Body of pancreas (tissue), 4 donors: ENCODE results near the gene SOST. TPM values are rescaled to one million over a fixed set of nuclear protein-coding genes. Genes with fewer than 3 reads are reported as not detected.
"Not testable (repeated sequence)": the region's sequence is repeated elsewhere in the genome, so short reads cannot be mapped to it uniquely, and the experiment has no call there.

ENCODE experiments used
- ATAC-seq: fragments of 150-250 bp; one replicate; pipeline ENCODE4 v1.9.1; 2016
- DNase-seq, 4 donors: peaks; one replicate each; pipeline ENCODE4 v3.0.0-alpha.2; 2019
- H3K27ac ChIP-seq, 4 donors: fragments of 200-600 bp; sonication (generic); 1 replicate in 3 of 4; 2 replicates in 1 of 4; pipeline versions ENCODE4 v1.5.1 to v1.6.1; 2016 to 2019; ENCODE audit warnings: mild to moderate bottlenecking in 1 of 4, mixed read lengths in 1 of 4, moderate library complexity in 1 of 4
- H3K27me3 ChIP-seq, 2 donors: fragments of 200-600 bp; sonication (generic); one replicate each; pipeline ENCODE4 v1.6.0; 2016; ENCODE audit warnings: mild to moderate bottlenecking in 1 of 2
- H3K36me3 ChIP-seq, 2 donors: fragments of 200-600 bp; sonication (generic); replicated peaks in 1 of 2; 2 replicates each; pipeline ENCODE4 v1.5.1; 2016; ENCODE audit warnings: low read depth in 2 of 2; ENCODE audit not compliant: insufficient read depth in 1 of 2
- H3K4me1 ChIP-seq: fragments of 200-600 bp; sonication (generic); one replicate; pipeline ENCODE4 v1.6.0; 2016
- H3K4me3 ChIP-seq, 2 donors: fragments of 200-600 bp; sonication (generic); 1 replicate in 1 of 2; 2 replicates in 1 of 2; pipeline ENCODE4 v1.5.1; 2016 to 2019
- H3K9me3 ChIP-seq, 3 donors: fragments of 200-600 bp; sonication (generic); 1 replicate in 2 of 3; 2 replicates in 1 of 3; pipeline ENCODE4 v1.5.1; 2016
- CTCF ChIP-seq, 7 experiments: fragments of 450-650 bp in 4 of 7; fragments of 200-600 bp in 3 of 7; sonication (generic) in 3 of 7; IDR thresholded peaks; one replicate each; pipeline ENCODE4 v1.5.1; 2016 to 2019; ENCODE audit warnings: antibody characterized with exemption in 7 of 7
- POLR2A ChIP-seq, 3 donors: fragments of 450-650 bp; IDR thresholded peaks; one replicate each; pipeline ENCODE4 v1.6.1; 2016; ENCODE audit warnings: antibody characterized with exemption in 3 of 3, mild to moderate bottlenecking in 2 of 3
- WGBS, 2 donors: methylation state at CpG; one replicate each; pipeline ENCODE4 v1.1.5; 2017; 5-methylcytosine and 5-hydroxymethylcytosine counted together
- intact Hi-C: fragments of 100-400 bp; cut with DNase I; formaldehyde crosslinking; loops from one replicate; pipeline ENCODE4 v1.15.1; 2023
- total RNA-seq, 2 donors: library from RNA; depleted of rRNA; stranded (reverse); fragments of >200 nt; gene quantifications; one replicate each; pipeline ENCODE4 v1.1.0, GENCODE V29; 2016

SOST gene
- total RNA-seq, 2 donors from 2014 or later, result not detected

- H3K27ac ChIP-seq, result no peak overlapping the region
- no peak for DNase-seq
- H3K4me3 ChIP-seq, result no peak overlapping the region
- no peak for ATAC-seq
- H3K27me3 ChIP-seq, result no peaks in the 10 kb centered on the region
- H3K9me3 ChIP-seq, result no peaks in the 10 kb centered on the region
- H3K36me3 ChIP-seq, result no peaks in the 10 kb centered on the region
- no peak for TF ChIP-seq CTCF (IDR thresholded peaks at IDR 0.05)
- TF ChIP-seq POLR2A (IDR thresholded peaks at IDR 0.05), result no peak
- 82 to 88% methylated on average over 3 of the region's 3 CpGs for WGBS, 2 donors
- intact Hi-C loops, result no loop called here
- H3K4me1 ChIP-seq, result no peaks in the 10 kb centered on the region
Measured at GRCh38 chr17:43800736-43801135, 42.1 kb upstream of the SOST start.

- WGBS, 2 donors, result 67 to 81% methylated on average over 2 of the region's 2 CpGs
Measured at GRCh38 chr17:43799047-43799446, 40.5 kb upstream of the SOST start.

GRCh38 chr17:43798024-43798423 lies 39.4 kb upstream of the SOST start:
- DNase-seq, H3K4me3 ChIP-seq, H3K27ac ChIP-seq, H3K36me3 ChIP-seq, ATAC-seq, intact Hi-C loops, H3K27me3 ChIP-seq, H3K9me3 ChIP-seq, H3K4me1 ChIP-seq: not testable (repeated sequence)
- 20 to 69% methylated on average over 1 to 9 of the region's 9 CpGs for WGBS, 2 donors

More at GRCh38 chr17:43799047-43799446, 40.5 kb upstream of the SOST start:
- intact Hi-C loops, result no loop called here
- TF ChIP-seq POLR2A (IDR thresholded peaks at IDR 0.05), result no peak
- no peak for TF ChIP-seq CTCF (IDR thresholded peaks at IDR 0.05)
- Histone ChIP-seq H3K36me3 (no peaks in the 10 kb centered on the region), H3K27ac (no peak overlapping the region), H3K27me3 (no peaks in the 10 kb centered on the region), H3K4me3 (no peak overlapping the region), H3K9me3 (no peaks in the 10 kb centered on the region), H3K4me1 (no peaks in the 10 kb centered on the region)
- ATAC-seq (no peak), DNase-seq (no peak)

GRCh38 chr17:43792668-43793067 lies 34.1 kb upstream of the SOST start:
- H3K27me3 ChIP-seq, H3K4me3 ChIP-seq, ATAC-seq, intact Hi-C loops, H3K36me3 ChIP-seq, DNase-seq, H3K4me1 ChIP-seq, H3K9me3 ChIP-seq, H3K27ac ChIP-seq: not testable (repeated sequence)
- 81 to 83% methylated on average over 4 of the region's 4 CpGs for WGBS, 2 donors

- Histone ChIP-seq H3K4me3 (no peak overlapping the region), H3K27me3 (no peaks in the 10 kb centered on the region), H3K36me3 (no peaks in the 10 kb centered on the region), H3K9me3 (no peaks in the 10 kb centered on the region), H3K4me1 (peaks cover 10% of the 10 kb centered on the region), H3K27ac (no peak overlapping the region)
- DNase-seq, result peak in 2 of 4 donors; percentile 47 to 57
- TF ChIP-seq CTCF (IDR thresholded peaks at IDR 0.05) (no peak), POLR2A (IDR thresholded peaks at IDR 0.05) (no peak)
- intact Hi-C loops, result no loop called here
- peak; percentile 97 for ATAC-seq
- WGBS, 2 donors, result 2 to 7% methylated on average over 3 of the region's 3 CpGs
Measured at GRCh38 chr17:43791589-43791988, 33.0 kb upstream of the SOST start.

- H3K9me3 ChIP-seq, result no peaks in the 10 kb centered on the region
- ATAC-seq, result no peak
- no peaks in the 10 kb centered on the region for H3K27me3 ChIP-seq
- no peaks in the 10 kb centered on the region for H3K36me3 ChIP-seq
- WGBS, 2 donors, result 86 to 90% methylated on average over 11 to 14 of the region's 14 CpGs
- intact Hi-C loops, result no loop called here
- no peak overlapping the region for H3K27ac ChIP-seq
- no peak for TF ChIP-seq CTCF (IDR thresholded peaks at IDR 0.05)
- TF ChIP-seq POLR2A (IDR thresholded peaks at IDR 0.05), result no peak
- DNase-seq, result no peak
- peaks cover 10% of the 10 kb centered on the region for H3K4me1 ChIP-seq
- no peak overlapping the region for H3K4me3 ChIP-seq
Measured at GRCh38 chr17:43790311-43790940, 31.8 kb upstream of the SOST start.
